HG03439 (cell line): Measurements from ENCODE around the gene ZNF398.

Experiments
- ATAC-seq: cut with Tn5 transposase; IDR thresholded peaks from one replicate; pipeline ENCODE4 v1.9.1; 2021; ENCODE audit warnings: mild to moderate bottlenecking, moderate library complexity; ENCODE audit not compliant: unreplicated experiment

The ZNF398 gene

GRCh38 chr7:149147752-149148653, 750 bp downstream of the ZNF398 start:
- peak; percentile 24 for ATAC-seq

GRCh38 chr7:149150981-149151380, 3.7 kb downstream of the ZNF398 start:
- no peak for ATAC-seq

GRCh38 chr7:149153346-149153745, 6.1 kb downstream of the ZNF398 start:
- ATAC-seq: no peak

DNA sequence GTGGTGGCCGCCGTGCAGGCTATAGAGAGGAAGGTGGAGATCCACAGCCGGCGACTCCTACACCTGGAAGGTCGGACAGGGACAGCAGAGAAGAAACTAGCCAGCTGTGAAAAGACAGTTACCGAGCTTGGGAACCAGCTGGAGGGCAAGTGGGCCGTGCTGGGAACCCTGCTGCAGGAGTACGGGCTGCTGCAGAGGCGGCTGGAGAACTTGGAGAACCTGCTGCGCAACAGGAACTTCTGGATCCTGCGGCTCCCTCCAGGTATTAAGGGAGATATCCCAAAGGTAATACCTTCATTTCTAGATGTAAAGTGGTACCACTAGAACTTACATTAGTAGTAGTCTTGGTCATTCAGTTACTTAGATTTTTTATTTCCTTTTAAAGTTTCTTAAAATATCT, 6.8 kb downstream of the ZNF398 start:
- no peak for ATAC-seq

- no peak for ATAC-seq
Observed at GRCh38 chr7:149156898-149157297, 9.6 kb downstream of the ZNF398 start.

- ATAC-seq: no peak
Observed at GRCh38 chr7:149161241-149161848, 14.1 kb downstream of the ZNF398 start.

GRCh38 chr7:149166142-149166541, 18.9 kb downstream of the ZNF398 start:
- ATAC-seq: no peak

- no peak for ATAC-seq
Observed at GRCh38 chr7:149166630-149167352, 19.5 kb downstream of the ZNF398 start.

DNA sequence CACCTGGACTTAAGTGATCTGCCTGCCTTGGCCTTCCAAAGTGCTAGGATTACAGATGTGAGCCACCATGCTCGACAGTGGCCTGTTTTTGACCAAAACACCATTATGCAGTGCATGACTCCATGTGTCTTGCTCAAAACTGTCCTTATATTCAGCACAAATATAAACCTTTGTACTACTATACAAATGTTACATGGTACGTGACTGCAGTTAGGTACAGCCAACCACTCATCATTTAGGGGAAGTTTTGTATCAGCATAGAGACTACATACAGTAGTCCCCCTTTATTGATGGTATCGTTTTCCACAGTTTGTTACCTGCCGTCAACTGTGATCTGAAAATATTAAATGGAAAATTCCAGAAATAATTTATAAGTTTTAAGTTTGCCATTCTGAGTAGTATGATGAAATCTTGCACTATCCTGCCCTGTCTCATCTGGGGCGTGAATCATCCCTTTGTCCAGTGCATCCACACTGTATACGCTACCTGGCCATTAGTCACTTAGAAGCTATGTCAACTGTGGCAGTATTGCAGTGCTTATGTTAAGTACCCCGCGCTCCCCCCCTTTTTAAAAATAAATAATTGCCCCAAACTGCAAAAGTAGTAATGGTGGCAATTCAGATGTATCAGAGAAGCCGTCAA, 24.8 kb downstream of the ZNF398 start:
- no peak for ATAC-seq

- ATAC-seq: no peak
Observed at GRCh38 chr7:149172534-149172920, 25.3 kb downstream of the ZNF398 start.

DNA sequence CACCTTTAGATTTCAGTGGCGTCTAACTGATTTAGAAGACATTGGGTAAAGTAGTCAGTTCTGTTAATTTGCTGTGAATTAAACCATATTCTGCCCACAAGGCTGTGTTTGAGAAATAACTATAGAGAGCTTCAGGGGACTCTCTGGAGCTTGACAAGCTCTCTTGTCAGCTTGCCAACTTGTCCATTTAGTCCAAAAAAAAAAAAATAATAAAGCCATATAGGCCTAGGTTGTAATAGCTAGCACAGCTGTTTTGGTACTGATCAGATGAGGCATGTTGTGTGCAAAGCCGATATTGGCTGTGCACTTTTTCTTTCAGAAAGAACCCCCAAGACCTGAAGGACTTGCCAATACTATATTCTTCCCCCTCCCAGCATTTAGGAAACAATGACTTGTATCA, 27.9 kb downstream of the ZNF398 start:
- ATAC-seq: no peak

GRCh38 chr7:149179241-149179640, 32.0 kb downstream of the ZNF398 start:
- ATAC-seq: no peak

- ATAC-seq: no peak
Observed at GRCh38 chr7:149180722-149181449, 33.6 kb downstream of the ZNF398 start.

DNA sequence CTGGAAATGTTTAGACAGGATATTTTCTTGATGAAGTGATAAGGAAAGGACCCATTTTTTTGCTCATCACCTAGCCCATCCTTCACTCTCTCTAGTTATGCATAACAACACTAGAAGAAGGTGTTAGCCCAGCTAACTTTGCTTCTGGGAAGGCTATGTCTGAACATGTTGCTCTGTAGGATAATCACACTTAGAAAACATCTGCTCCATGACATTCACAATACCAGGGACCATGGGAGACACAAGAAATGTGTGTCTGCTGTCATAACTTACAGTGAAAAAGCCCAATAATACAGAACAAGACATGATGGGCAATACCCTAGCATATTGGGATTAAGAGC, 34.2 kb downstream of the ZNF398 start:
- ATAC-seq: no peak

DNA sequence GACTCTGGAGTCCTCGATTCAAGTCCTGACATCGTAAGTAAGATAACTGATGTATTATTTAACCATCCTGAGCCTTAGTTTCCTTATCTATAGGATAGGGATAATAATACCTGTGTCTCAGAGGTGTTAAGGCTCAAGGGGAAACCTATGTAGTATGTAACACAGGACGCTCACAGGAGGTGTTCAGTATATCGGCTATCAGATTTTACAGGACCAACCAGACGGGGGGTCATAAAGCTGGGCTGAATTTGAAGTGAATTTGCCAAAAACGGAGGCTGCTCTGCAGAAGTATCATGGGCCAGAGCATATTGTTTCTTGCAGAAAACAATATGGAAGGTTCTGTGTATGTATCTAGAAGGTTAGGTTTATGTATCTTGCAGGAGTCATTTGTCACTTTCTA, 37.0 kb downstream of the ZNF398 start:
- ATAC-seq: no peak

GRCh38 chr7:149188213-149188612, 41.0 kb downstream of the ZNF398 start:
- ATAC-seq: no peak

DNA sequence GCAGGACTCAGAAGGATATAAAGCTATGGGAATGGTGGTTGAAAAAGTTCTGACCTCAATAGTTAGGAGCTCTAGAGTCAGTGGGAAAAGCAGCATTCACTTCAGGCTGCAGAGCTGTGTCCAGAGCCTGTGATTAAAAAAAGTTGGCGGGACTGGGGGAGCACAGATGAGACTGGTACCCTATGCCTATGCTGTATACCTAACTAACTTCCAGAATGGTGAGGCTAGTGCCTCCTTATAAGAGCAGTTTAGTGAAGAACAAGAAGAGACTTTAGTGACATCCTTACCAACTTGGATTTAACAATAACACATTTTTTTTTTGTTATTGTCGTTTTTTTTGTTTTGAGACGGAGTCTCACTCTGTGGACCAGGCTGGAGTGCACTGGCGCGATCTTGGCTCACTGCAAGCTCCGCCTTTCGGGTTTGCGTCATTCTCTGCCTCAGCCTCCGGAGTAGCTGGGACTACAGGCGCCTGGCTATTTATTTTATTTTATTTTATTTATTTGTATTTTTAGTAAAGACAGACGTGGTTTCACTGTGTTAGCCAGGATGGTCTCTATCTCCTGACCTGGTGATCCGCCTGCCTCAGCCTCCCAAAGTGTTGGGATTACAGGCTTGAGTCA, 41.5 kb downstream of the ZNF398 start:
- no peak for ATAC-seq

DNA sequence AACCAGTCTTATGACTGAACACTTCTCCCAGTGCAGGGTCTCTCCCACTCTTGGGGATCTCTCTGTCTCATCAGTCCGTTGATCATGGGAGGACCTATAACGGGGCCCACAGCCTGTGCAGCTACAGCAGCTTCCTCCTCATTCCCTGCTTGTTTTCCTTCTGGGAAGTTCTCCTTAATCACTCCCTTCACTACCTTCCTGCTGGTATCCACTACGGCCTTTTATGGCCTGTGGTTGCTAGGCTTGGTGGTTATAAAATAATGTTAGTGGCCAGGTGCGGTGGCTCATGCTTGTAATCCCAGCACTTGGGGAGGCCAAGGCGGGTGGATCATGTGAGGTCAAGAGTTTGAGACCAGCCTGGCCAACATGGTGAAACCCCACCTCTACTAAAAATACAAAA, 44.6 kb downstream of the ZNF398 start:
- no peak for ATAC-seq

DNA sequence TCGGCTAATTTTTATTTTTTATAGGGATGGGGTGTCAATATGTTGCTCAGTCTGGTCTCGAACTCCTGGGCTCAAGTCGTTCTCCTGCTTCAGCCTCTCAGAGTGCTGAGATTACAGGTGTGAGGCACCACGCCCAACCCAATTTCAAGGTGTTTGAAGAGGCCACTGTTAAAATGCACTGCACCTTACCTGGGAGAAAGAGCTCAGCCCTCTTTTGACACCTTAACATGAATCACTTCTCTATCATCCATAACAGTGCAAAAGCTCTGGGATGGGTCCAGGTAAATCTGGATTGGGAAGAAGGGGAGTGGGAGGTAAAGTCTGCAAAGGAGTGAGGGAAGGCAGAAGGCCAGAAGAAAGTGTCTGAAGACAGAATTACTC, 47.5 kb downstream of the ZNF398 start:
- ATAC-seq: no peak
